Neural progenitor cell (in vitro differentiated cells): Measurements from ENCODE around the gene ACOT13. TPM values are rescaled to one million over a fixed set of nuclear protein-coding genes. Genes with fewer than 3 reads are reported as not detected.

Experiments
- DNase-seq: peaks from one replicate; pipeline ENCODE4 v3.0.0-alpha.2; 2016; ENCODE audit warnings: low spot score
- H2AFZ ChIP-seq: fragments of 200-600 bp; sonication (generic); replicated peaks from 2 replicates; pipeline ENCODE4 v1.6.1; 2016; ENCODE audit warnings: antibody characterized with exemption
- H3F3A ChIP-seq: fragments of 200-600 bp; sonication (generic); 2 replicates; pipeline ENCODE4 v1.6.1; 2016; ENCODE audit warnings: antibody characterized with exemption, low read depth
- H3K27ac ChIP-seq: fragments of 200-600 bp; sonication (generic); 2 replicates; pipeline ENCODE4 v1.5.1; 2016; ENCODE audit warnings: mild to moderate bottlenecking
- H3K27me3 ChIP-seq: fragments of 200-600 bp; sonication (generic); 2 replicates; pipeline ENCODE4 v1.6.1; 2016; ENCODE audit warnings: mild to moderate bottlenecking, moderate library complexity
- H3K36me3 ChIP-seq: fragments of 200-600 bp; sonication (generic); 2 replicates; pipeline ENCODE4 v1.5.1; 2016
- H3K4me1 ChIP-seq: fragments of 200-600 bp; sonication (generic); 2 replicates; pipeline ENCODE4 v1.6.1; 2016; ENCODE audit warnings: mixed run types
- H3K4me2 ChIP-seq: fragments of 200-600 bp; sonication (generic); 2 replicates; pipeline ENCODE4 v1.6.1; 2016
- H3K4me3 ChIP-seq: fragments of 200-600 bp; sonication (generic); 2 replicates; pipeline ENCODE4 v1.5.1; 2016
- H3K79me2 ChIP-seq: fragments of 200-600 bp; sonication (generic); 2 replicates; pipeline ENCODE4 v1.6.1; 2016; ENCODE audit warnings: low read depth
- H3K9ac ChIP-seq: fragments of 200-600 bp; sonication (generic); 2 replicates; pipeline ENCODE4 v1.6.1; 2016
- H3K9me3 ChIP-seq: fragments of 200-600 bp; sonication (generic); 2 replicates; pipeline ENCODE4 v1.5.1; 2016; ENCODE audit warnings: low read depth
- H4K20me1 ChIP-seq: fragments of 200-600 bp; sonication (generic); 2 replicates; pipeline ENCODE4 v1.6.1; 2016; ENCODE audit warnings: low read depth
- H3K27ac Mint-ChIP-seq: 3 replicates; pipeline ENCODE4 v1.8.0; 2021; ENCODE audit warnings: mixed read lengths
- H3K27me3 Mint-ChIP-seq: 2 replicates; pipeline ENCODE4 v1.8.0; 2022; ENCODE audit warnings: low read depth, mild to moderate bottlenecking, inconsistent platforms, moderate library complexity, mixed read lengths; ENCODE audit not compliant: insufficient read depth
- H3K36me3 Mint-ChIP-seq: 3 replicates; pipeline ENCODE4 v1.8.0; 2021; ENCODE audit warnings: mixed read lengths
- H3K4me1 Mint-ChIP-seq: 3 replicates; pipeline ENCODE4 v1.8.0; 2021; ENCODE audit warnings: mixed read lengths
- H3K4me3 Mint-ChIP-seq: 3 replicates; pipeline ENCODE4 v1.8.0; 2021; ENCODE audit warnings: mild to moderate bottlenecking, moderate library complexity, mixed read lengths
- H3K9me3 Mint-ChIP-seq: 3 replicates; pipeline ENCODE4 v1.8.0; 2020; ENCODE audit warnings: mixed read lengths
- EZH2 ChIP-seq: fragments of 200-600 bp; sonication (generic); IDR thresholded peaks from 2 replicates; pipeline ENCODE4 v1.6.1; 2017; ENCODE audit warnings: antibody characterized with exemption, mild to moderate bottlenecking, moderate library complexity
- EZH2phosphoT487 ChIP-seq: fragments of 200-600 bp; sonication (generic); IDR thresholded peaks from 2 replicates; pipeline ENCODE4 v1.6.1; 2017; ENCODE audit warnings: antibody characterized with exemption
- total RNA-seq: library from RNA; depleted of rRNA; stranded (reverse); fragments of >200 nt; gene quantifications from 2 replicates; pipeline ENCODE4 v1.2.3, GENCODE V29; 2015; ENCODE audit warnings: low replicate concordance
- TF ChIP-seq, protein P1 (sequence below): fragments of 200-600 bp; sonication (generic); IDR thresholded peaks from 2 replicates; pipeline ENCODE4 v1.5.1; 2017; ENCODE audit warnings: antibody characterized with exemption, mild to moderate bottlenecking

ACOT13 gene
- total RNA-seq, 1 donor from 2014 or later: 12.0 TPM

DNA sequence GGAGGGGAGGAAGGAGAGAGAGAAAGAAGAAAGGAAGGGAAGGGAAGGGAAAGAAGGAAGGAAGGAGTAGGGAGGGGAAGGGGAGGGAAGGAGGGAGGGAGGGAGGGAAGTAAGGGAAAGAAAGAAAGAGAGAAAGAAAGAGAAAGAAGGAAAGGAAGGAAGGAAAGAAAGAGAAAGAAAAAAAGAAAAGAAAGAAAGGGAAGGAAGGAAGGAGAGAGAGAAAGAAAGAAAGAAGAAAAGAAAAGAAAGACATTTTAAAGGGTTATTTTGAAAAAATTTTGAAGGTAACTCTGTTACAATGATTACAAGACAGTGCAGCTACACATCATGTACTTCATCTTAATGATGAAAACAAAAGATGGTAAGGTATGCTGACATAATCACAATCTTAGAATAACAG is 24.8 kb upstream of the ACOT13 start:
- no peaks in the 10 kb centered on the region for H3K36me3 Mint-ChIP-seq
- TF ChIP-seq EZH2 (no peak), EZH2phosphoT487 (no peak)
- TF ChIP-seq, protein P1, sequence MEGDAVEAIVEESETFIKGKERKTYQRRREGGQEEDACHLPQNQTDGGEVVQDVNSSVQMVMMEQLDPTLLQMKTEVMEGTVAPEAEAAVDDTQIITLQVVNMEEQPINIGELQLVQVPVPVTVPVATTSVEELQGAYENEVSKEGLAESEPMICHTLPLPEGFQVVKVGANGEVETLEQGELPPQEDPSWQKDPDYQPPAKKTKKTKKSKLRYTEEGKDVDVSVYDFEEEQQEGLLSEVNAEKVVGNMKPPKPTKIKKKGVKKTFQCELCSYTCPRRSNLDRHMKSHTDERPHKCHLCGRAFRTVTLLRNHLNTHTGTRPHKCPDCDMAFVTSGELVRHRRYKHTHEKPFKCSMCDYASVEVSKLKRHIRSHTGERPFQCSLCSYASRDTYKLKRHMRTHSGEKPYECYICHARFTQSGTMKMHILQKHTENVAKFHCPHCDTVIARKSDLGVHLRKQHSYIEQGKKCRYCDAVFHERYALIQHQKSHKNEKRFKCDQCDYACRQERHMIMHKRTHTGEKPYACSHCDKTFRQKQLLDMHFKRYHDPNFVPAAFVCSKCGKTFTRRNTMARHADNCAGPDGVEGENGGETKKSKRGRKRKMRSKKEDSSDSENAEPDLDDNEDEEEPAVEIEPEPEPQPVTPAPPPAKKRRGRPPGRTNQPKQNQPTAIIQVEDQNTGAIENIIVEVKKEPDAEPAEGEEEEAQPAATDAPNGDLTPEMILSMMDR: no peak
- H3K4me3 Mint-ChIP-seq: no peak overlapping the region
- Histone ChIP-seq H3K27ac (no peak overlapping the region), H3K79me2 (no peaks in the 10 kb centered on the region), H3K4me3 (no peak overlapping the region), H3K4me1 (peaks cover 2% of the 10 kb centered on the region), H2AFZ (no peak overlapping the region), H4K20me1 (no peaks in the 10 kb centered on the region), H3K9ac (no peak overlapping the region), H3K36me3 (no peaks in the 10 kb centered on the region), H3F3A (peaks cover 17% of the 10 kb centered on the region), H3K27me3 (peaks cover 23% of the 10 kb centered on the region), H3K4me2 (no peak overlapping the region), H3K9me3 (no peaks in the 10 kb centered on the region)
- peaks cover 11% of the 10 kb centered on the region for H3K4me1 Mint-ChIP-seq
- DNase-seq: no peak
- peaks cover 21% of the 10 kb centered on the region for H3K9me3 Mint-ChIP-seq
- H3K27ac Mint-ChIP-seq: no peak overlapping the region
- peaks cover 11% of the 10 kb centered on the region for H3K27me3 Mint-ChIP-seq

DNA sequence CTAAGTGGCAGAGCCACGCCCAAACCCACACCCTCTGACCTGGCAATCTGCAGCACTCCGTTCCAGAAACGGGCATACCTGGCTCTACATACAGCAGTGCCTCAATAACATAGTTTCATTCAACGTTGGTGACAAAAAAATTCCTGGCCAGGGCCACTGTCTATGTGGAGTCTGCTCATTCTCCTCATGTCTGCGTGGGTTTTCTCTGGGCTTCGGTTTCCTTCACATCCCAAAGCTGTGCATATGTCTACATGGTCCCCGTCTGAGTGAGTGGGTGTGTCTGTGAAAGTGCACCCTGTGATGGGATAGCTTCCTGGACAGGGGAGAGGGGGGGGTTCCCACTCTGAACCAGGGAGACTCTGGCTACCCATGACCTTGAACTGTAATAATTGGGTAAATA is 23.0 kb upstream of the ACOT13 start:
- Histone ChIP-seq H3K36me3 (no peaks in the 10 kb centered on the region), H3K9me3 (no peaks in the 10 kb centered on the region), H3K9ac (no peak overlapping the region), H3K4me2 (no peak overlapping the region), H3K27me3 (peaks cover 23% of the 10 kb centered on the region), H3K4me3 (no peak overlapping the region), H3K27ac (no peak overlapping the region), H3K79me2 (no peaks in the 10 kb centered on the region), H2AFZ (no peak overlapping the region), H4K20me1 (peaks cover 2% of the 10 kb centered on the region), H3K4me1 (peaks cover 2% of the 10 kb centered on the region), H3F3A (peaks cover 29% of the 10 kb centered on the region)
- peaks cover 11% of the 10 kb centered on the region for H3K9me3 Mint-ChIP-seq
- TF ChIP-seq, protein P1: no peak
- no peak for TF ChIP-seq EZH2
- no peak for TF ChIP-seq EZH2phosphoT487
- no peaks in the 10 kb centered on the region for H3K36me3 Mint-ChIP-seq
- peaks cover 11% of the 10 kb centered on the region for H3K27me3 Mint-ChIP-seq
- H3K4me1 Mint-ChIP-seq: peaks cover 11% of the 10 kb centered on the region
- H3K27ac Mint-ChIP-seq: no peak overlapping the region
- H3K4me3 Mint-ChIP-seq: no peak overlapping the region
- no peak for DNase-seq

DNA sequence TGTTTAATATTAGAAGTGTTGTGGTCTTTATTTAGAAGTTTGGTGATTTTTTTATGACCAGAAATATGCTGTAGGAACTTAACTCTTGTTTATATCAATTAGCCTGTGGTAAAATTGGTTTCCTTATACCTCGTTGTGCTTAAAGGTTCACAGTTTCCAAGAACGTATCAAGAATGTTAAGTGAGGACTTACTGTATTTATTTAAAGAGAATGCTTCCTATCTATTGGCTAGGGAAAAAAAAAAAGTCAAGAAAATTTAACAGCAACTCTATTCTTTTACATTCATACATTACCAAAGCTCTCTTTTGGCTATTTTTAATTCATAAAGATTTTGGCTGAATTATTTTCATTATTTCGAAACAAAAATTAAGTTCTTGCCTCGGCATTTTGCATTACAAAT is 22.5 kb upstream of the ACOT13 start:
- H3K4me1 ChIP-seq: peaks cover 2% of the 10 kb centered on the region
- peaks cover 7% of the 10 kb centered on the region for H3K9me3 Mint-ChIP-seq
- no peaks in the 10 kb centered on the region for H3K9me3 ChIP-seq
- H4K20me1 ChIP-seq: peaks cover 2% of the 10 kb centered on the region
- no peaks in the 10 kb centered on the region for H3K36me3 ChIP-seq
- no peaks in the 10 kb centered on the region for H3K79me2 ChIP-seq
- H3K27ac ChIP-seq: no peak overlapping the region
- peaks cover 11% of the 10 kb centered on the region for H3K27me3 Mint-ChIP-seq
- H3K27ac Mint-ChIP-seq: no peak overlapping the region
- no peak overlapping the region for H3K4me2 ChIP-seq
- DNase-seq: no peak
- H3K9ac ChIP-seq: no peak overlapping the region
- H3K4me3 Mint-ChIP-seq: no peak overlapping the region
- no peak for TF ChIP-seq EZH2phosphoT487
- TF ChIP-seq, protein P1: no peak
- TF ChIP-seq EZH2: no peak
- no peak overlapping the region for H3K4me3 ChIP-seq
- peaks cover 11% of the 10 kb centered on the region for H3K4me1 Mint-ChIP-seq
- peaks cover 23% of the 10 kb centered on the region for H3K27me3 ChIP-seq
- peaks cover 29% of the 10 kb centered on the region for H3F3A ChIP-seq
- H3K36me3 Mint-ChIP-seq: no peaks in the 10 kb centered on the region
- H2AFZ ChIP-seq: no peak overlapping the region
